ENCODE results near the gene CACNA2D3.

The CACNA2D3 gene

DNA sequence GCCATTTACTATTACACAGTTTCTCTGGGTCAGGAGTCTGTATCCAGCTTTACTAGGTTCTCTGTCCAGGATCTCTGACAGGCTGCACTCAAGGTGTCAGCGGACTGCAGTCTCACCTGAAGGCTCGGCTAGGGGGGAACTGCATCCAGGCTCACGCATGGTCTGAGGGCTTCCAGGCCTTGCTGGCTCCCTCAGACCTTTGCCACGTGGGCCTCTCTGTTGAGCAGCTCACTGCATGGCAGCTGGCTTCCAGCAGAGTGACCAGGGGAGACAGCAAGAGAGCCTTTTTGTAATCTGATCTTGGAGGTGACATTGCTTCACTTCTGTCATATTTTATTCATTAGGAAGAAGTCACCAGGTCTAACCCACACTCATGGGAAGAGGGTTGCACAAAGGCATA lies 152.3 kb downstream of the CACNA2D3 start:
- no peak for DNase-seq (ENCODE audit: low read depth)

DNA sequence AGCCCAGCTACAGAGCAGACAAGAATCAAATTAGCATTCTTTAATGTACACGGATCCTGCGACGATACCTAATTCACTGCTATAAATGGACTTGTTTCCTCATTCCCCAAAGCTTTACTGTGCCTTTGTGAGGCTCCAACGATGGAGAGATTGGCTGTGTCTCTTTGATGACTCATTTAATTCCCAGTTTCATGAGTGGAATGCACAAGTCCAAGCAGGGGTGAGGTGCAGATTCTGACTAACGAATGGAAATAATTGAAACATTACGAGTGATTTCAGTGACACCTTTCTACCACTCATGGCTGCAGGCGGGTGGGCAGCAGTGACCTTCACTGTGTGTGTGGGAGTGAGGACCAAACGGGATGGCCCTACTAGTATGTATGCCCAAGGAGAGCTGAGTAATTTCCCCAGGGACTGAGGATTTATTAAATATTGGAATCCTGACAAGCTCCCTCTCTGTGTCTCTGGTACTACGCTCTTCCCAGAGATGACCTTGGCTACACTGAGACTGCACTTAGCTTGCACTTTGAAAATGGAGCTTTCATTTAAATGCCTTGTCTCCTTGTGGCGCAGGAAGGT lies 156.7 kb downstream of the CACNA2D3 start:
- no peak for DNase-seq (ENCODE audit: low read depth)

DNA sequence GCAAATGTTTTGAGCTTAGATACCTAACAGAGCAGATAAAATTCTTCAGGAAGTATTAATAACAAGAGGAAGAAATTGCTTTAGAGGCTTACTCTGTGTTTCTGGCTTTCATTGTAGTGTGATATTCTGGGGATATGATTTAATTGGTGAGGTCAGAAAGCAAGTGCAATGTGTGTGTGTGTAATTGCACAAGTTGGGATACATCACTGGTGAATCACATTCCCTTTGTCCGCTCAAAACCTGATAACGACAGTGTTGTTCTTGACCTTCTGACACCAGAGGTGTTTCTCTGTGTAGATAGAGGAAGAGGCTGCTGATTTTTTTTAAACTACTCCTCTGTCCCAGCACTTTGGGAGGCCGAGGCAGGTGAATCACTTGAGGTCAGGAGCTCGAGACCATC lies 161.1 kb downstream of the CACNA2D3 start:
- no peak for DNase-seq (ENCODE audit: low read depth)

- no peak for DNase-seq (ENCODE audit: low read depth)
These were observed 171.9 kb downstream of the CACNA2D3 start for GRCh38 chr3:54294214-54294613.

DNA sequence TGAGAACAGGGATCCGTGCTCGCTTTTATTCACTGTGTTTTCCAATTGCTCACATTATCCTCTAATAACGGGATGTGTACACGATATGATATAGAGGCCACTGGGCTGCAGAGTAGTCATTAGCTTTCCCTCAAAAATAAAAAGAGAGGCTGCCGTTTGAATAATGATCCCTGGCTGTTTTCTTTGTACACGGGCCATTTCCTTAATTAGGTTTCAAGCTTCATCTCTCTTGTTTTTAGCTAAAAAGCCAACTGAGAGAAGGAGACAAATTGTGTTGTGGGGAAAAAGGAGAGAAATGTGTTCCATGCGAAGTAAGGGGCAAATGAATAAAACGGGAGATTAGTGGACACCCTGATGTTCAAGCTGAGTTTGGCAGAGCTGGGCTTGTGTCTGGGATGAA lies 174.2 kb downstream of the CACNA2D3 start:
- DNase-seq (ENCODE audit: low read depth) = no peak

GRCh38 chr3:54299169-54299935 lies 177.0 kb downstream of the CACNA2D3 start:
- no peak for DNase-seq (ENCODE audit: low read depth)

DNA sequence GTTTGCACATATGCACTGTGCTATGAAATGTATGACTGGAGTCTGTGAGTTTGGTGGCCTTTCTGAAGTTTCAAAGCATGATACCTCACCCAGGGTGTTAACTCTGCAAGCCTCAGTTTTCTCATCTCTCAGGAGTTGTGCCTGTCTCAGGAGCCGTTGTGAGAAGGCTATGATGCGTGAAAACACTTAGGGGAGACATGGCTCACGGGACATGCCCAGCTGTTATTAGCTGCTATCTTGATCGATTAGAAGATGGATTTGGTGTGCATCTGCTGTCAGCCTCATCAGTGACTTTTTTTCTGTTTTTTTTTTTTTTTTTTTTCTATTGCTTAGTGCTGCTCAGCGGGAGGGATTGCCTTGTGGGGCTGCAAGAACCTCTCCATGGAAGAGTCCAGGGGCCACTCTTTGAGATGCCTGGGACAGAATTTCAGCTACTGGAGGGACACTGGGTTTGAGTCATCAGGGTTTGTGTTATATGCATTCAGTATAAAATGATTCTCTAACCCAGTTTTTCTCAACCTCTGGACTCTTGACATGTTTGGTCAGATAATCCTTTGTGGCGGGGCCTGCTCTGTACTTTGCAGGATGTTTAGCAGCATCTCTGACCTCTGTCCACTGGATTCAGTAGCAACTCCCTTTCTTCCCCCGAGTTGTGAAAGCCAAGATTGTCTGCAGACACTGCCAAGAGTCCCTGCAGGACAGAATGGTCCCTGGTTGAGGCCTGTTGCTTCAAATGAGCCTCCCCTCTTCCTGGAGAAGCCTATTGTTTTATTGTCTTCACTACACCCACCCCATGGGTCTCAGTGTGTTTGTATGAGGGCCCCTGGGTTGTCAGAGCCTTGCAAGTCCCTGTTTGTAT lies 181.4 kb downstream of the CACNA2D3 start:
- no peak for DNase-seq (ENCODE audit: low read depth)

GRCh38 chr3:54304877-54305276 lies 182.5 kb downstream of the CACNA2D3 start:
- no peak for DNase-seq (ENCODE audit: low read depth)

- DNase-seq (ENCODE audit: low read depth) = no peak
These were observed 183.2 kb downstream of the CACNA2D3 start for GRCh38 chr3:54305409-54306099.

DNA sequence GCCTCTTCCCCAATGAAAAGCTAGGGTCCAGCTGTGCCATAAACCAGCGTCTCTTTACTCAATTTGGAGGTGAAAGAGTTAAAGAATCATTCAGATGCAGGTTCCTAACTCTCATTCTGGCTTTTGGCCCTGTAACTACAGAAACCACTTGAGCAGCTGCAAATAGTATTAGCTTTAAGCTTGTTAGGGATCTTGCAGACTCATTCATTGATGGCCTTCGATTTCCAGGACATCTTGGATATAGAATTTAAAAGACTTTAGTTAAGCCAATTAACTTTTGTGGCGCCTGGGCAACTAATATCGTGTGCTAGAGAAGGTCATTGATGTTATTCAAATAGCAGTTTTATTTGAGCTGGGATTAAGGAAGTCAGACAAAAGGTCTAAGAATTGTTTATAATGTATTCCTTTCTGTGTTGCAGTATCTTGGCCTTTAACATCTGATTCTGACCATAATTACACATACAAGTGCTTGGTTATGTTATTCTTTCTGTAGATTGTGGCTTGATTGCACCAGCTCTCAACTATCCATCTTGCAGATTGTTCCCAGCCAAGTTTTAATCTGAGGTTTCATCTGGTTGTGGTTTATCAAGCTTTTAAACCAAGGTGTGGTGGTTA lies 185.3 kb downstream of the CACNA2D3 start:
- DNase-seq (ENCODE audit: low read depth) = no peak

DNA sequence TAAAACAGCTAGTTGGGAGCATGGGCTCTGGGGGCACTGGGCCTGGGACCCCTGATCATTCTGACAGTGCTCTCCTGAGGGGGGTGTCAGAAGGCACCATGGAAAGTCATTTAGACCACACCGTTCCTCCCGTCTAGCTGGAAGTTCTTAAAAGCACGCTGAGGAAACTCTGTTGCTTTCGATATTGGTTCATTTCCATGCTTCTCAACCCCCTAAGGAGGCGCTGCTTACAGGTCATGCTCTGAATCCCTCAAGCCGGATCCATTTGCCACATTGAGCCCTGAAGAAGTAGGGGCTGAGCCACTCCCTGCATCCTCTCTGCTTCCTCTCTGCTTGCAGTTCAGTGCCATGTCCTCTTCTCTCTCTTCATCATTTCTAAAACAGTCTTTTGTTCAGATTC lies 187.2 kb downstream of the CACNA2D3 start:
- no peak for DNase-seq (ENCODE audit: low read depth)

- no peak for DNase-seq (ENCODE audit: low read depth)
These were observed 188.9 kb downstream of the CACNA2D3 start for GRCh38 chr3:54311211-54311747.

DNA sequence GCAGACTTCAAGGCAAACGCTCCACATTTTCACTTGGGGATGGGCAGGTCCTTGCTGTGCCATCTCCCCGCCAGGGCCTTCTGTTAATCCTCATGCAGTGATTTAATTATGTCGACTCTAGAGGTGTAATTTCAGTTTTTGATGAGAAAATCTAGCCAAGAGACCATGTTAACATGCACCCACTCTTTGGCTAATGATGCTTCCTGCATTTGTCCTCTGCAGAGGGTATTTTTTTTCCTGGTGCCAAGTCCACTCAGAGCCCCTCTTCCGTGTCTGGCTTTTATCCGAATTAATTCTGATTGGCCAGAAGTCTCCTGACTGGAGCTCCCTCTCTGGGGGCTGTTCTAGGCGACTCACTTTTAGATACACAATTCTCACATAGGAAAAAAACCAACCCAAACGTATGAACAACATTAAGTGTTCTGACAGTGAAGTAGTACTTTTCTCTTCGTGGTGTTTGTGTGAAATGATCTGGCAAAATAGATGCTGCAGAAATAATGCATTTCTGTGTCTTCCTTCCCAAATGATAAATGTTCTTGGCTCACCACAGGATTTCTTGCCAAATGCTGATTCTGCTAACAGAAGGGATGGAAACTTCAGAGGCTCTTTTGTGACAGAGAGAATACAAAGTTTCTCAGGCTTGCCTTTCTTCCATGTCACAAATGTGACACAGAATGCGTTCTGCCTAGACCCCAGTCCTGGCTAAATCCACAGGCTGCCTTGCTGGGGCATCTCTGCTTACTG lies 190.0 kb downstream of the CACNA2D3 start:
- no peak for DNase-seq (ENCODE audit: low read depth)

DNA sequence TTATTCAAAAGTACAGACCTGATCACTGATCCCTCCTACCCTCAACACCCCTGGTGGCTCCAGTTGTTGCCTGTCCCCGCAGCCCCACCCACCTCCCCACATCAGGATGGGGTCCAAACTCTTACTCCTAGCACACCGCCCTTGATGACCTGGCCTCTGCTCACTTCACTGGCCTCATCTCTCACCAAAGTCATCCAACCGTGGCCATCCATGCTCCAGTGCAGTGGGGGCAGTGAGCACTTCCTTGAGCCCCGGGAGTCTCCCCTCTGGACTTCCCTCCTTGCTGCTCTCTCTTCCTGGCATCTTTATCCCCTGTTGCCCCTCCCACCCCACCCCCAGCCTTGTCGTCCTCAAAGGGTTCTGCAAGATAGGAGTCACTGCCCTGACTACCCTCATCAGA lies 191.1 kb downstream of the CACNA2D3 start:
- DNase-seq (ENCODE audit: low read depth) = no peak

- DNase-seq (ENCODE audit: low read depth) = no peak
These were observed 199.2 kb downstream of the CACNA2D3 start for GRCh38 chr3:54321520-54321919.

GRCh38 chr3:54322354-54322753 lies 200.0 kb downstream of the CACNA2D3 start:
- DNase-seq (ENCODE audit: low read depth) = no peak

DNA sequence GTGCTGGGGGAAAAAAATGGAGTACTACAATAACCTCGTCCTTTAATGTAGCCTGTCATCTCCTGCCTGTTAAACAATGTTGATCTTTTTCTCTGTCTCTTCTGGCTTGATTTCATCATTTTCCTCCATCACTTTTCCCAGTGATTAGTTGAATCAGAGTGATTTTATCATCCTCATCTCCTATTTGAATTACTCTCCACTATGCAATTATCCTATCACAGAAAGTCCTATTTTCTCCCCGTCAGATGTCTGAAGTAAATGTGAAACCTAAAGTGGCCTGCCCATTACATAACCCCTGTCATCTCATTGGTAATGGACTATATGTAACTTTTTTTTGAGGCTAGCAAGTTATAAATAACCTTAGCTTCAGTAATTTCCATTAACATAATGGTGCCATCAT lies 201.8 kb downstream of the CACNA2D3 start:
- no peak for DNase-seq (ENCODE audit: low read depth)

GRCh38 chr3:54326951-54327350 lies 204.6 kb downstream of the CACNA2D3 start:
- no peak for DNase-seq (ENCODE audit: low read depth)

DNA sequence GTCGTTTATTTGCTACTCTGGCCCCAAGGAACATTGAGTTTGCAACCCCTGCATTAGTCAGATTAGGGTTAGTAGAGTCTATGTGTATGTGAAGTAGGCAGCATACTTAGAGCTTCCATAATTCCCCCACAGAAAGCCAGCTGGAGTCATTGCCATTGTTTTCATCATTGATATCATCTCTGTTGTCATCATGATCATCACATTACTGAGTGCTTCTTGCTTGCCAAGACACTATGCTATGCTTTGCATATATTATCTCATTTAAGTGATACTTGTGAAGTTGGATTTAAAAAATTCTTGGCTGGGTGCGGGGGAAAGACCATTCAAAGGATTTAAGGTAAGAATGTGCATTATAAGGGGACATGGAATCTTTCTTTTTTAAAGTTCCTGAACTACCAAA lies 209.0 kb downstream of the CACNA2D3 start:
- no peak for DNase-seq (ENCODE audit: low read depth)

GRCh38 chr3:54337846-54338245 lies 215.5 kb downstream of the CACNA2D3 start:
- DNase-seq (ENCODE audit: low read depth) = no peak

DNA sequence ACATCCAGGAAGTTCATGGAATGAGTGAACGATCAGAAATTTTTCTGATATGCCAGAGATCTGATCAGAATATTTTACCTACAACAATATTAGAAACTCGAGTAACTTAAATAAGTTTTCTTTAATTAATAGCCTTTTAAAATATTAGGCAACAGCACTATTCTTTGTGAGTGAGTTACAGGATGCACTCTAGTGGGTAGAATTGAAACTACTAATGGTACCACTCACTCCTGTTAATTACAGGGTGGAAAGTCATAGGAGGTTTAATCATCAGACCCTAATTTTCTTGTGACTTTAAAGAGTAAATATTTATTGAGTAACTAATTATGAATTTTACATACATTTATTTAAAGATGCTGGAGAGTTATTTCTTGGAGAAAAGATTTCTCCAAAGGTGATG lies 217.3 kb downstream of the CACNA2D3 start:
- DNase-seq (ENCODE audit: low read depth) = no peak
